DND-41 (cell line): Measurements from ENCODE around the gene MRPL34.

ENCODE experiments used
- ATAC-seq: fragments of 200-7000 bp; cut with Tn5 transposase; 3 replicates; pipeline ENCODE4 v1.9.1; 2021; ENCODE audit warnings: low read depth; ENCODE audit not compliant: insufficient read depth
- DNase-seq: peaks from one replicate; pipeline ENCODE4 v3.0.0-alpha.2; 2020
- H2AFZ ChIP-seq: 2 replicates; pipeline ENCODE4 v1.6.0; 2012; ENCODE audit warnings: low read depth, low read length
- H3K27ac ChIP-seq: 2 replicates; pipeline ENCODE4 v1.5.1; 2012; ENCODE audit warnings: low read length, inconsistent platforms
- H3K27me3 ChIP-seq: fragments of 200-600 bp; sonication (generic); 2 replicates; pipeline ENCODE4 v1.6.0; 2012; ENCODE audit warnings: low read length, mild to moderate bottlenecking, inconsistent platforms; ENCODE audit not compliant: insufficient read depth, poor library complexity
- H3K36me3 ChIP-seq: 2 replicates; pipeline ENCODE4 v1.5.1; 2012; ENCODE audit warnings: low read length, inconsistent platforms; ENCODE audit not compliant: insufficient read depth
- H3K4me1 ChIP-seq: 2 replicates; pipeline ENCODE4 v1.5.1; 2012; ENCODE audit warnings: mild to moderate bottlenecking, low read length; ENCODE audit not compliant: insufficient read depth
- H3K4me2 ChIP-seq: 2 replicates; pipeline ENCODE4 v1.6.0; 2012; ENCODE audit warnings: mild to moderate bottlenecking, moderate library complexity, low read length, inconsistent platforms; ENCODE audit not compliant: insufficient read depth
- H3K4me3 ChIP-seq, 2 experiments: fragments of 200-600 bp in 1 of 2; shearing (Covaris generic) in 1 of 2; 2 replicates each; pipeline ENCODE4 v1.5.1; 2012 to 2016; ENCODE audit warnings: inconsistent platforms in 2 of 2, low read length in 2 of 2, mild to moderate bottlenecking in 2 of 2, low read depth in 1 of 2, moderate library complexity in 1 of 2
- H3K79me2 ChIP-seq: 2 replicates; pipeline ENCODE4 v1.6.0; 2012; ENCODE audit warnings: low read length, inconsistent platforms; ENCODE audit not compliant: insufficient read depth
- H3K9ac ChIP-seq: 2 replicates; pipeline ENCODE4 v1.6.0; 2012; ENCODE audit warnings: low read depth, mild to moderate bottlenecking, inconsistent platforms, low read length, moderate library complexity
- H3K9me3 ChIP-seq: 2 replicates; pipeline ENCODE4 v1.5.1; 2012; ENCODE audit warnings: low read length, moderate library complexity, mild to moderate bottlenecking, inconsistent platforms; ENCODE audit not compliant: insufficient read depth, severe bottlenecking
- H4K20me1 ChIP-seq: 2 replicates; pipeline ENCODE4 v1.6.0; 2012; ENCODE audit warnings: low read length; ENCODE audit not compliant: insufficient read depth
- EZH2 ChIP-seq: IDR thresholded peaks from 3 replicates; pipeline ENCODE4 v1.6.1; 2012; ENCODE audit warnings: borderline replicate concordance, low read depth, mild to moderate bottlenecking, moderate library complexity, low read length, inconsistent platforms; ENCODE audit not compliant: severe bottlenecking
- TF ChIP-seq, protein P1 (sequence below): IDR thresholded peaks from 2 replicates; pipeline ENCODE4 v1.5.1; 2012; ENCODE audit warnings: borderline replicate concordance, low read length, moderate library complexity, mild to moderate bottlenecking; ENCODE audit not compliant: poor library complexity, severe bottlenecking; ENCODE audit errors: extremely low read depth

Gene MRPL34

DNA sequence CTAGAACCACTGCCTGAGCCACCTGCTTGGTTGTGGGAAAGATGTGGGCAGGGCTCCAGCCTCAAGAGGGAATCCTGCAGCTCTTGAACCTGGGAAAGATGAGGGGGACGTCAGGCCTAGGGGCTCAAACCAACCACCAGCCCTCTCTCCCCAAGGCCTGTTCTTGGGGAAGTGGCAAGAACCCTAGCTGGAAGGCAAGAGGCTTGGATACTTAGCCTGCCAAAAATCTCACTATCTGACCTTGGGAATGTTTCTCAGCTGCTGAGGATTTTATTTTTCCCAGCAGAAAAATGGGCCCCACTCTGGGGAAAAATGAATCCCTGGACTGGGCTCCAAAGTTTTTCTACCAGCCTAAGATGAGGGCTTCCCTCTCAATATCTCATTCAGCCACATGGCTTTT is 45.7 kb upstream of the MRPL34 start:
- no peaks in the 10 kb centered on the region for H3K27me3 ChIP-seq
- no peak overlapping the region for H2AFZ ChIP-seq
- no peak overlapping the region for H3K27ac ChIP-seq
- H3K36me3 ChIP-seq: no peaks in the 10 kb centered on the region
- no peaks in the 10 kb centered on the region for H4K20me1 ChIP-seq
- H3K9me3 ChIP-seq: peaks cover 4% of the 10 kb centered on the region
- DNase-seq (no peak), ATAC-seq (no peak)
- TF ChIP-seq, protein P1, sequence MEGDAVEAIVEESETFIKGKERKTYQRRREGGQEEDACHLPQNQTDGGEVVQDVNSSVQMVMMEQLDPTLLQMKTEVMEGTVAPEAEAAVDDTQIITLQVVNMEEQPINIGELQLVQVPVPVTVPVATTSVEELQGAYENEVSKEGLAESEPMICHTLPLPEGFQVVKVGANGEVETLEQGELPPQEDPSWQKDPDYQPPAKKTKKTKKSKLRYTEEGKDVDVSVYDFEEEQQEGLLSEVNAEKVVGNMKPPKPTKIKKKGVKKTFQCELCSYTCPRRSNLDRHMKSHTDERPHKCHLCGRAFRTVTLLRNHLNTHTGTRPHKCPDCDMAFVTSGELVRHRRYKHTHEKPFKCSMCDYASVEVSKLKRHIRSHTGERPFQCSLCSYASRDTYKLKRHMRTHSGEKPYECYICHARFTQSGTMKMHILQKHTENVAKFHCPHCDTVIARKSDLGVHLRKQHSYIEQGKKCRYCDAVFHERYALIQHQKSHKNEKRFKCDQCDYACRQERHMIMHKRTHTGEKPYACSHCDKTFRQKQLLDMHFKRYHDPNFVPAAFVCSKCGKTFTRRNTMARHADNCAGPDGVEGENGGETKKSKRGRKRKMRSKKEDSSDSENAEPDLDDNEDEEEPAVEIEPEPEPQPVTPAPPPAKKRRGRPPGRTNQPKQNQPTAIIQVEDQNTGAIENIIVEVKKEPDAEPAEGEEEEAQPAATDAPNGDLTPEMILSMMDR: no peak
- TF ChIP-seq EZH2: no peak
- H3K4me3 ChIP-seq: no peak overlapping the region
- no peak overlapping the region for H3K4me2 ChIP-seq
- peaks cover 5% of the 10 kb centered on the region for H3K4me1 ChIP-seq
- H3K79me2 ChIP-seq: no peaks in the 10 kb centered on the region
- no peak overlapping the region for H3K9ac ChIP-seq

DNA sequence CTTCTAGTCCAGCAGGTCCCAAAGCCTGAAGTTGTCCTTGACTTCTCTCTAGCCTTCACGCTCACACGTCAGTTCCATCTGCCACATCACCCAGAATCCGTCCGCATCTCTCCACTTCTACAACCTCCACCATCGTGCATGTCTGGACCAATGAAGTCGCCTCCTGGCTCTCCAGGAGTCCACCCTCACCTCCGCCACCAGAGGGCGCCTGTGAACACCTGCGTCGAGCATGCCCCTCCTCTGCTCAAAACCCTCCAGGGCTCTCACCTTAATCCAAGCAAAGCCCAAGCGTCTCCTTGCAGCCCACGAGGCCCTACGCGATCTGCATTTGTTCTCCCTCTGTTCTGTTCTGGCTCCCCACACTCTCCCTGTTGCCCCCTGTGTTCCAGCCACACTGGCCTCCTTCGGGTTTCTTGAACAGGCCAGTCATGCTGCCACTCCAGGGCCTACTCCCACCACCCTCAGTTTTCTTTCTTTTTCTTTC is 44.8 kb upstream of the MRPL34 start:
- H3K4me2 ChIP-seq: 0 out of 2 replicates have a peak overlapping the region, but pooled peaks have one; percentile 32
- H3K27ac ChIP-seq: no peak overlapping the region
- peak overlapping the region; percentile 71 for H2AFZ ChIP-seq
- peaks cover 4% of the 10 kb centered on the region for H3K9me3 ChIP-seq
- H4K20me1 ChIP-seq: no peaks in the 10 kb centered on the region
- peak; percentile 100 for ATAC-seq
- no peaks in the 10 kb centered on the region for H3K36me3 ChIP-seq
- H3K27me3 ChIP-seq: no peaks in the 10 kb centered on the region
- peak; percentile 87 for DNase-seq
- no peaks in the 10 kb centered on the region for H3K79me2 ChIP-seq
- no peak overlapping the region for H3K9ac ChIP-seq
- no peak overlapping the region for H3K4me3 ChIP-seq
- TF ChIP-seq, protein P1: peak; percentile 99
- TF ChIP-seq EZH2: no peak
- H3K4me1 ChIP-seq: peaks cover 5% of the 10 kb centered on the region

DNA sequence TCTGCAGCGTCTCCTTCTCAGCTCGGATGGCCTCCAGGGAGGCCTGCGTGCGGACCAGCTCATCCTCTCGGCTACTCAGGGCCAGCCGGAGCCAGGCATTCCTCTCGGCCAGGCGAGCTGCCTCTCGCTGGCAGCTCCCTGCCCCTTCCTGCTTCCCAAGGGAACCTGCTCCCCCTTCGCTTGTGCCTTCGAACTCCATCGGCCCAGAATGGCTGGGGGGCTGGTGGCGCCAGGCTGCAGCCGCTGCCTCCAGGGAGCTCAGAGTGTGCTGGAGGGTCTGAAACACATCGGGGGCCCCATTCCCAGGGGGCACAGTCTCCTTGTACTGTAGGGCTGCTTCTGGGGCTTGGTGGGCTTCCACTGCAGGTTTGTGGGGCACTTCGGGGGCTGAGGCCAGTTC is 43.1 kb upstream of the MRPL34 start:
- Histone ChIP-seq H3K9ac (no peak overlapping the region), H3K4me1 (peaks cover 10% of the 10 kb centered on the region), H3K79me2 (peaks cover 3% of the 10 kb centered on the region), H3K9me3 (peaks cover 4% of the 10 kb centered on the region), H3K36me3 (no peaks in the 10 kb centered on the region), H3K27ac (no peak overlapping the region), H4K20me1 (no peaks in the 10 kb centered on the region), H3K4me3 (no peak overlapping the region), H2AFZ (no peak overlapping the region), H3K27me3 (no peaks in the 10 kb centered on the region), H3K4me2 (no peak overlapping the region)
- no peak for TF ChIP-seq EZH2
- TF ChIP-seq, protein P1: no peak
- no peak for DNase-seq
- ATAC-seq: no peak
